Large intestine (tissue), 3 donors: Measurements from ENCODE around the gene BPTF. TPM values are rescaled to one million over a fixed set of nuclear protein-coding genes. Genes with fewer than 3 reads are reported as not detected.
"Not testable (repeated sequence)": the region's sequence is repeated elsewhere in the genome, so short reads cannot be mapped to it uniquely, and the experiment has no call there.

ENCODE experiments used
- DNase-seq, 2 donors: peaks; one replicate each; pipeline versions ENCODE4 v3.0.0 to v3.0.0-alpha.2; 2013
- H3K27ac ChIP-seq: one replicate; pipeline ENCODE4 v1.5.1; 2013; ENCODE audit warnings: low read length
- H3K27me3 ChIP-seq: 2 replicates; pipeline ENCODE4 v1.6.1; 2013; ENCODE audit warnings: low read length; ENCODE audit not compliant: control insufficient read depth, insufficient read depth
- H3K36me3 ChIP-seq: 2 replicates; pipeline ENCODE4 v1.6.1; 2013; ENCODE audit warnings: low read length; ENCODE audit not compliant: control insufficient read depth, insufficient read depth
- H3K4me1 ChIP-seq: one replicate; pipeline ENCODE4 v1.6.1; 2013; ENCODE audit warnings: low read length; ENCODE audit not compliant: control insufficient read depth, insufficient read depth
- H3K4me3 ChIP-seq: one replicate; pipeline ENCODE4 v1.5.1; 2013; ENCODE audit warnings: low read length
- H3K9me3 ChIP-seq: one replicate; pipeline ENCODE4 v1.6.1; 2013; ENCODE audit warnings: mild to moderate bottlenecking, low read depth, low read length, moderate library complexity; ENCODE audit not compliant: control insufficient read depth
- WGBS: methylation state at CpG from one replicate; pipeline ENCODE4 v1.1.5; 2013; ENCODE audit warnings: low lambda C conversion rate; ENCODE audit not compliant: insufficient coverage; 5-methylcytosine and 5-hydroxymethylcytosine counted together
- polyA plus RNA-seq: library from polyadenylated mRNA; unstranded; fragments of 120-200 nt; gene quantifications from one replicate; pipeline ENCODE4 v1.2.1, GENCODE V29; 2013

Gene BPTF
- polyA plus RNA-seq, 1 donor = 62.2 TPM

DNA sequence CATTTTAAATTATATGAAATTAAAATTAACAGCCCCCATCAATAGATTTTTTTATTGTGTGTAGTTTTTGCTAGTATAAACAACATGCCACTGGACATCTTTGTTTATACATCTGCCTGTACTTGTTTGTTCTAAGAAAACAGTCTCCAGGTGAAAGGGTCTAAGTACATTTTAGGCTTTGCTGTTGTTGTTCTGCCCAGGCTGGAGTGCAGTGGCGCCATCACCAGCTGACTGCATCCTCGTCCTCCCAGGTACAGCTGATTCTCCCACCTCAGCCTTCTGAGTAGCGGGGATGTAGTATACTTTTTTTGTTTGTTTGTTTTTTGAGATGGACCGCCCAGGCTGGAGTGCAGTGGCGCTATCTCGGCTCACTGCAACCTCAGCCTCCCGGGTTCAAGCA lies 145.5 kb downstream of the BPTF start:
- WGBS = no CpG with 5 or more reads among the region's 7 CpGs
- H3K27ac ChIP-seq = no peak overlapping the region
- H3K36me3 ChIP-seq = peaks cover 43% of the 10 kb centered on the region
- no peaks in the 10 kb centered on the region for H3K27me3 ChIP-seq
- no peaks in the 10 kb centered on the region for H3K9me3 ChIP-seq
- DNase-seq = no peak
- H3K4me1 ChIP-seq = no peaks in the 10 kb centered on the region
- H3K4me3 ChIP-seq = no peak overlapping the region

DNA sequence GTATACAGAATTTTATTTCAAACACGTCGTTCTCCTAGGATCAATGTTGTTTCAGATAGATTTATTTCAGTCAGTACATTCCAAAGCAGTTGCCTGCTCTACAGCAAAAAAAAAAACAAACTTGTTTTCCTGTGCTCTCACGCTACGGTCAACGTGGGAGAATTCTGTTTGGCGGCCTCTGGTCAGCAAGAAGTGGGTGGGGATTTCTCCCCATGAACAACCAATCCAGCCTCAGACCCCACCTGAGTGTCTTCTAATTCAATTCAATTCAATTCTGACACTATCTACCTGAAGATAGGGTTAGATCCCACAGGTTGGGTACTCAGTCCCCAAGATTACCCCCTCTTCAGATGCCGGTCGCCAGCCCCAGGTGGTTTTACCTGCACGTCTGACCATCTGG lies 148.9 kb downstream of the BPTF start:
- DNase-seq = no peak
- Histone ChIP-seq H3K4me1 (no peaks in the 10 kb centered on the region), H3K27ac (no peak overlapping the region), H3K27me3 (no peaks in the 10 kb centered on the region), H3K36me3 (peaks cover 41% of the 10 kb centered on the region), H3K4me3 (no peak overlapping the region), H3K9me3 (no peaks in the 10 kb centered on the region)
- 100% methylated on average over 2 of the region's 9 CpGs for WGBS

DNA sequence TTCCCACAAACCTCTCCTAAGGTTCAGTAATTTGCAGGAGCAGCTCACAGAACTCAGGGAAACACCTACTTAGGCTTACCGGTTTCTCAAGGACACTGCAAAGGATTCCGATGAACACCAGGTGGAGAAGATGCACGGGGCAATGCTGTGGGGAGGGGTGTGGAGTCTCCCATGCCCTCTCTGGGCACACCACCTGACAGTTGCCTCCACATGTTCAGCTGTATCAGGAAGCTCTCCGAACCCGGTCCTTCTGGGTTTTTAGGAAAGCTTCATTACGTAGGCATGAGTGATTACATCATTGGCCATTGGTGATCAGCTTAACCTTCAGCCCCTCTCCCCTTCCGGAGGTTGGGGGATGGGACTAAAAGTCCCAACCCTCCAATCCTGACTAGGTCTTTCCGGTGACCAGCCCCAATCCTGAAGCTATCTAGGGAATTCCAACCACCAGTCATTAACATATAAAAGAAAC lies 149.3 kb downstream of the BPTF start:
- H3K4me3 ChIP-seq = no peak overlapping the region
- H3K4me1 ChIP-seq = no peaks in the 10 kb centered on the region
- H3K27me3 ChIP-seq = no peaks in the 10 kb centered on the region
- H3K27ac ChIP-seq = no peak overlapping the region
- peaks cover 44% of the 10 kb centered on the region for H3K36me3 ChIP-seq
- DNase-seq = no peak
- no CpG with 5 or more reads among the region's 8 CpGs for WGBS
- no peaks in the 10 kb centered on the region for H3K9me3 ChIP-seq

DNA sequence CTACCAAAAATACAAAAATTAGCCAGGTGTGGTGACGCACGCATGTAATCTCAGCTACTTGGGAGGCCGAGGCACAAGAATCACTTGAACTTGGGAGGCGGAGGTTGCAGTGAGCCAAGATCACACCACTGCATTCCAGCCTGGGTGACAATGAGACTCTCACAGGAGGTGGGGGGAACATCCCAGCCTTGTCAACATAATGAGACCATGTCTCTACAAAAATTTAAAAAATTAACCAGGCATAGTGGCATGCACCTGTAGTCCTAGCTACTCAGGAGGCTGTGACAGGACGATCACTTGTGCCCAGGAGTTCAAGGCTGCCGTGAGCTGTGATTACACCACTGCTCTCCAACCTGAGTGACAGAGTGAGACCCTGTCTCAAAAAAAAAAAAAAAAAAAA lies 151.0 kb downstream of the BPTF start:
- not testable (repeated sequence) for H3K9me3 ChIP-seq, H3K27ac ChIP-seq, DNase-seq, H3K4me1 ChIP-seq, H3K4me3 ChIP-seq, H3K27me3 ChIP-seq
- peaks cover 47% of the 10 kb centered on the region for H3K36me3 ChIP-seq
- 100% methylated on average over 2 of the region's 6 CpGs for WGBS

DNA sequence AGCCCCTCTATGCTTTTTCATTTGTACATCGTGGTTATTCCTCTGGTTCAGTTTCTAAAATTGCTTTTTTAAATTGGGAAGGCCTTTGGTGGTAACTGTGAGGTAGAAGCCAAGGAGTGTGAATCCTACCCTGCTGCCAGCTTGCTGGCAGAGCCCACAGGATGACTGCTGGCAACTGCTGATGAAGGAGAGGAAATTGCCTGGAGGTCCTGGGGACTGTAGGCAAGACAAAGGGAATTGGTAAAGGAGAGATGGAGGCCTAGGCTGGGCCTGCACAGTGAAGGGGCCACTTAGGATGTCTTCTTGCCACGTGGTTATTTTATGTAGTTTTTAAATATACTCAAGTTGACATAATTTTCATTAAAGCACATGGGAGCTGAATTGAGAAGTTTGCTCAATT lies 155.2 kb downstream of the BPTF start:
- peaks cover 36% of the 10 kb centered on the region for H3K36me3 ChIP-seq
- H3K9me3 ChIP-seq = no peaks in the 10 kb centered on the region
- 100% methylated on average over 1 of the region's 2 CpGs for WGBS
- no peaks in the 10 kb centered on the region for H3K27me3 ChIP-seq
- no peak for DNase-seq
- H3K4me3 ChIP-seq = no peak overlapping the region
- H3K27ac ChIP-seq = no peak overlapping the region
- no peaks in the 10 kb centered on the region for H3K4me1 ChIP-seq

DNA sequence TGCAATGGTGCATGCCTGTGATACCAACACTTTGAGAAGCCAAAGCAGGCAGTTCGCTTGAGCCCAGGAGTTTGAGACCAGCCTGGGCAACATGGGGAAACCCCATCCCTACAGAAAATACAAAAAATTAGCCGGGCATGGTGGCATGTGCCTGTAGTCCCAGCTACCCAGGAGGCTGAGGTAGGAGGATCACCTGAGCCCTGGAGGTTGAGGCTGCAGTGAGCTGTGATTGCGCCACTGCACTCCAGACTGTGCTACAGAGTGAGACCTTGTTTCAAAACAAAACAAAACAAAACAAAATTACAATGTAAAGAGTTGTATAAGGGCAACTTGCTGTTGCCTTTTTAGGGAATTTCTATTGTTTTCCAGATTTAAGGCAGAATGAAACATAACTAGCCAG lies 155.6 kb downstream of the BPTF start:
- H3K36me3 ChIP-seq = peaks cover 32% of the 10 kb centered on the region
- not testable (repeated sequence) for H3K27me3 ChIP-seq, H3K4me3 ChIP-seq, H3K4me1 ChIP-seq, H3K9me3 ChIP-seq, DNase-seq, H3K27ac ChIP-seq
- no CpG with 5 or more reads among the region's 3 CpGs for WGBS

DNA sequence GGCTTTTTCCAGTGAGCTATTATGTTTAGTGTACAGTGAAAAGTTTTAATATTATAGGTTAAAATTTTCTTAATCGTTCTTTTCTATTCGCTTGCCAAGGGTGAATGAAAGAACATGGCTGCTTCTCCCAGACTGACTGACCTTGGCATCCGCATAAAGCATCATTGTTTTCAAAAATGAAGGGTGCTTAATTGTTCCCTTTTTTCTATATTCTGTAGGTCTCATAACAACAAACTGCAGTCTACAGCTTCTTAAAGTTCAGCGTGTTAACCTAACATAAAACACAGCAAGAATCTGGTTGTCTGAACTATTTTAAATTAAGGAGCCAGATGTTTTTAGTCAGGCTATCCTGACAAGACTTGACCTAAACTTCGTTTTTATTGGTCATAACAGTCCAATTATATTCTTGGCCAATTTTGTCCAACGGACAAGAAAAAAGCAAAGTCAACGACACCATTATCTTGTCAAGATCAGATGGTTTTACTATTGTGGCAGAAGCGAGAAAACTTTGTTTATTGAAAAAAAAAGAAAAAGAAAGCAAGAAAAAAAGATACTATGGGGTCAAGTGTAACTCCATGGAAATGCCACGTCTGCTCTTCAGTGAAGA lies 156.8 kb downstream of the BPTF start:
- Histone ChIP-seq H3K27ac (no peak overlapping the region), H3K4me3 (no peak overlapping the region), H3K27me3 (no peaks in the 10 kb centered on the region), H3K36me3 (peaks cover 21% of the 10 kb centered on the region), H3K4me1 (no peaks in the 10 kb centered on the region), H3K9me3 (no peaks in the 10 kb centered on the region)
- WGBS = 75% methylated on average over 6 of the region's 9 CpGs
- DNase-seq = no peak

DNA sequence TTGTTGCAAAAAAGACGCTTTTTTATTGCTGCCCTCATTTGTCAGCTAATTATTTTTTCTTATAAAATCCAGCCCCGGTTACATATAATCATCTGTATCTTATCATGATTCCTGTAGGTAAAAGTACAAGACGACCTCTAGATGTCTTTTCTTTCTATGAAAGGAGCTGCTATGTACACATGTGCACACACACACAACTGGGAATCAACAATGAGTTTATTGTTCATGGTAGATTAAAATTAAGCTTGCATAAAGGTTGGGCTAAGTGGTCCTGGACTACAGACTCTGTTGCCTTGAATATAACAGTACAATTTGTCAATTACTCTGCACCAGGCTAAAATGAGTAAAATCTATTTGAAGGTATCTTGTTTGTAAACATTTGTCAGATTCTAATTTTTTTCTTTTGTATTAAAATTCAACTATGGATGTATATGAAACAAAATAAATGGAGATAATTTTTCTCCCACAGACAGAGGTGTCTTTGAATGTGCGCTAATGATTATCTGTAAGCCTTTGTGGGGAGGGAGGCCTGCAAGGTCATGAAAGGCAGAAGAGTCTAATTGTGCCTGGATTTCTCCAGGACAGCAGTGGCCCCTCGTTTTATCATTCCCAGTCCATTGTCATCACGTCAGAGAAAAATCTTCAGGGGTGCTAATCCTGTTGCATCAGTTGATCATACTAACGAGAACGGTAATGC lies 157.5 kb downstream of the BPTF start:
- Histone ChIP-seq H3K4me1 (no peaks in the 10 kb centered on the region), H3K27ac (no peak overlapping the region), H3K27me3 (no peaks in the 10 kb centered on the region), H3K4me3 (no peak overlapping the region), H3K9me3 (no peaks in the 10 kb centered on the region), H3K36me3 (peaks cover 19% of the 10 kb centered on the region)
- WGBS = 80% methylated on average over 1 of the region's 8 CpGs
- DNase-seq = no peak

DNA sequence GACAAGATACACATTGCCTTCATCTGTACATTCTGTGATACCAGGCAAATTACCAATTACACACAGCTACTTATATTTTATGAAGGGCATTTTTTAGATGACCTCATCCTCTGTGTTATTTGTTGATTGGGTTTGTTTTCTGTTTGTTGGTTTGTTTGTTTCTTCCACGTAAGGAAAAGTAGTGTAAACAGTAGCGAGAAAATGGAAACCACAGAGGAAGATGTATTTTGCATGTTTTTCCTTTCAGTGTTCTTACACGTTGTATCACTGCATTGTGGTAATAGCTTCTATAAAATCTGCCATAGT lies 158.0 kb downstream of the BPTF start:
- DNase-seq = no peak
- WGBS = no CpG with 5 or more reads among the region's 3 CpGs

DNA sequence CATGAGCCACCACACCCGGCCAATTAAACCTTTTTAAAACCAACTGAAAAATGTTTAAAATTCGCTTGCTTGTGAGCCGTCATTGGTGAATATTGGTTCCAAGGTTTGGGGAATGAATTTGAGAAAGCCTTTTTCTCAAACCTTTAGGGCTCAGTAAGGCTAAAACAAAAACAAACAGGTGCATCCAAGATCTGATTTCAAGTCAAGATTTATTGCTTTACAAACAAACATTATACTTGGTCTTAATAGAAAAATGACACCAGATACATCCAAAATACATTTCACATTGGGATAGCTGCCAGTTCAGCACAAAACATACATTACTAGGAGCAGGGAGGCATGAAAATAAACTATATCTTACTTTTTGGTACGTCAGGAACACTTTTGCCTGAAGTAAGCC lies 165.6 kb downstream of the BPTF start:
- peaks cover 3% of the 10 kb centered on the region for H3K27me3 ChIP-seq
- DNase-seq = no peak
- no peaks in the 10 kb centered on the region for H3K36me3 ChIP-seq
- H3K4me1 ChIP-seq = peaks cover 12% of the 10 kb centered on the region
- H3K27ac ChIP-seq = no peak overlapping the region
- H3K9me3 ChIP-seq = no peaks in the 10 kb centered on the region
- H3K4me3 ChIP-seq = no peak overlapping the region
- WGBS = 100% methylated on average over 1 of the region's 4 CpGs

More for the DNA sequence above, 158.0 kb downstream of the BPTF start:
- no peak overlapping the region for H3K27ac ChIP-seq
- H3K4me3 ChIP-seq = no peak overlapping the region
- peaks cover 19% of the 10 kb centered on the region for H3K36me3 ChIP-seq
- H3K9me3 ChIP-seq = no peaks in the 10 kb centered on the region
- H3K27me3 ChIP-seq = no peaks in the 10 kb centered on the region
- no peaks in the 10 kb centered on the region for H3K4me1 ChIP-seq
